CD4-positive, alpha-beta T cell treated with Interleukin-17A for 1 hour (primary cell): ENCODE measurements around the gene FFAR1.

Experiments used
- DNase-seq: peaks from one replicate; pipeline ENCODE4 v3.0.0-alpha.2; 2020

Gene FFAR1

DNA sequence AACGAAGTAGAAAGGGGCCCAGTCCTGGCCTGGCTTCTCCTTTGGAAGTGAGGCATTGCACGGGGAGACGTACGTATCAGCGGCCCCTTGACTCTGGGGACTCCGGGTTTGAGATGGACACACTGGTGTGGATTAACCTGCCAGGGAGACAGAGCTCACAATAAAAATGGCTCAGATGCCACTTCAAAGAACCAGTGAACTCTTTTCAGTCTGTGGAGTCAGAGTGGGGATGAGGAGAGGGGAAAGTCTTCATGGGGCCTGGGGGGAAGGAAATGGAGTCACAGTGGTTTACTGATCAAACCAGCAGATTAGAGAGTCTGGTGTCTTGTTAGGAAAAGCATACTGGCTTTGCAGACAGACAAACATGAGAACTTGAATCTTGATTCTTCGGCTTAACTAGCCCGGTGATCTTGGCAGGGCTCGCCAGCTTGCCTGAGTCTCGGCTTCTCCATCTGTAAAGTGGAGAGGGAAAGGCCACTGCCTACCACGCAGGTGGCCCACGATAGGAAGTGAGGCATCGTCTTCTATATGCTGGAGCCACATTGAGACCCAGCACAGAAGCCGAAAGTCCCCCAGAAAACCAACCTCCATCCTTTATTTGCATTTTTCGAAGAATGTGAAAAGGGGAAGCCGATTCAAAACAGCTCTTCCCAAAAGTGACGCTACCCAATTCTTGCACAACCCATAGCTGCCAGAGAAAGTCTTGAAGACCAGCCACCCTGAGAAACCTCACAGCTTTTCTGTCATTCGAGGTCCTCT lies at the start of gene FFAR1:
FFAR1 (plus strand) TSS at position 732 of the 759 bp plus-strand sequence. CDS start 3,650 bp downstream, outside the sequence.
- peak; percentile 70 for DNase-seq

DNA sequence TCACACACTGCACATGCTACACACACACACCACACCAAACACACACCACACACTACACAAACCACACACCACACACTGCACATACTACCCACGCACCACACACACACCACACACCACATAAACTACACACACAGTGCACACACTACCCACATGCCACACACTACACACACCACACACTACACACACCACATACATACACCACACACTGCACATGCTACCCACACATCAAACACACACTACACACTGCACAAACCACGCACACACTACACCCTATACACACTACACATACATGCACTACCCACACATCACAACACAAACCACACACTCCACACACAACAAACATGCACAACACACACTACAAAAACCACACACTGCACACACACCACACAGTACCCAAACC lies 49.8 kb upstream of the FFAR1 start:
- no peak for DNase-seq

DNA sequence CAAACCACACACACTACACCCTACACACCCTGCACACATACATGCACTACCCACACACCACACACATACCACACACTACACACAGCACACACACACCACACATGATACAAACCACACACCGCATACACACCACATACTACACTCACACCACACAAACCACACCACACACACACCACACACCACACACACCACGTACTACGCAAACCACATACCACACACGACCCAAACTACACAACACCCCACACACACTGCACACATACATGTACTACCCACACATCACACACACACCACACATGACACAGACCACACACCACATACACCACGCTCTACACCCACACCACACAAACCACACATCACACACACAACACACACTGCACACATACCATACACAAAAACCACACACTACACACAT lies 49.1 kb upstream of the FFAR1 start:
- no peak for DNase-seq

- no peak for DNase-seq
Measured at GRCh38 chr19:35299523-35300338, 48.0 kb upstream of the FFAR1 start.

DNA sequence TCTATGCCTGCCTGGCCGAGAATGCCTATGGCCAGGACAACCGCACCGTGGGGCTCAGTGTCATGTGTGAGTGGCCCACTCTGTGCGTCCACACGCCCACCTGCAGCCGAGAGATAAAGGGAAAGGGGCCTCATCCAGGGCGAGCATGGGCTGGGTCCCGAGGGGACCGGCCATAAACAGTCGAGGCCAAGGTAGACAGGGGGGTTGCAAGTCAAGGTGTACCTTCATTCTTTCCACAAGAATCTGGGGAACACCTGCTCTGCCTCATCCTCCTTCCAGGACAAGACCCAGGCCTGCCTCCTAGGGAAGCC lies 47.4 kb upstream of the FFAR1 start:
- no peak for DNase-seq

- DNase-seq, result no peak
Measured at GRCh38 chr19:35301961-35302360, 45.7 kb upstream of the FFAR1 start.

GRCh38 chr19:35302446-35302845 lies 45.3 kb upstream of the FFAR1 start:
- no peak for DNase-seq

GRCh38 chr19:35303357-35303915 lies 44.3 kb upstream of the FFAR1 start:
- no peak for DNase-seq

GRCh38 chr19:35304036-35304435 lies 43.7 kb upstream of the FFAR1 start:
- DNase-seq, result no peak

DNA sequence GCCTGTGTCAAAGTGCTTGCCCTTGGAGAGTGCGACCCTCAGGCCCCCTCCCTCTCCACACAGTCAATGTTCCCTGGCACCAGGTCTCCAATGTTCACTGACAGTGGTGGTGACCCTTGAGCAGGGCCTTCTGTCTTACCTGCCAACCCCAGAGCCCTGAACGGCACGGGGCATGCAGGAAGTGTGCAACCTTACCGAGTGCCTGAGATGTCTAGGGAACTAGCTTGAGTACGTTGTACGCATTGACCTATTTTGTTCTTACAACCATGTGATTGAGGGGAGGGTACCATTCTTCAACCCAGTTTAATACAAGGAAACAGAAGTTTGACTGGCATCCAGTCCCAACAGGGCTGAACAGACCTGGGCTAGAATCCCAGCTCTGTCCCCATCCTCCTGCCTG lies 42.5 kb upstream of the FFAR1 start:
- DNase-seq, result no peak

- no peak for DNase-seq
Measured at GRCh38 chr19:35306473-35307246, 41.0 kb upstream of the FFAR1 start.

- DNase-seq, result no peak
Measured at GRCh38 chr19:35307931-35308330, 39.8 kb upstream of the FFAR1 start.

GRCh38 chr19:35308910-35309309 lies 38.8 kb upstream of the FFAR1 start:
- no peak for DNase-seq

DNA sequence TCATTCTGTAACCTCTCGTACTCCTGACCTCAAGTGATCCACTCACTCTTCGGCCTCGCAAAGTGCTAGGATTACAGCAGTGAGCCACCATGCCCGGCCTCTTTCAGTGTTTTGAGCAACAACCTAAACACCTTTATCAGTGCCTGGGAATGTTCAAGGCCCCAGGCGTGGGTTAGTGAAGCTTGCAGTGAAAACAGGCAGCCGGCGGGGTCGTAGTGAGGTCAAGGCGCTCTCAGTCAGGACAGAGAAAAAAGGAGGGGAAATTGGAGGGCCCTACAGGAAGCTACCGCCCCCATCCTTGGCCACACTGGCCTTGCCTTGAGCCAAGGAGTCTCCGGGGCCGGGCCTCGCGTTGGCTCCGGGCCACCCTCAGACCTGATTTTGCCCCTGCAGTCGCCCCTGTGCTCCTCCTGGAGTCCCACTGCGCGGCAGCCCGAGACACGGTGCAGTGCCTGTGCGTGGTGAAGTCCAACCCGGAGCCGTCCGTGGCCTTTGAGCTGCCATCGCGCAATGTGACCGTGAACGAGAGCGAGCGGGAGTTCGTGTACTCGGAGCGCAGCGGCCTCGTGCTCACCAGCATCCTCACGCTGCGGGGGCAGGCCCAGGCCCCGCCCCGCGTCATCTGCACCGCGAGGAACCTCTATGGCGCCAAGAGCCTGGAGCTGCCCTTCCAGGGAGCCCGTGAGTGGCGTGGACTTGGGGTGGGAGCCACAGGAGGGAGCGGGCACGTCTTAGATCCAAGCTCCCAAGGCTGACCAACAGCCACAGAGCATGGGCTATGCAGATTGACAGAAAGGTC lies 38.0 kb upstream of the FFAR1 start:
- DNase-seq, result no peak

DNA sequence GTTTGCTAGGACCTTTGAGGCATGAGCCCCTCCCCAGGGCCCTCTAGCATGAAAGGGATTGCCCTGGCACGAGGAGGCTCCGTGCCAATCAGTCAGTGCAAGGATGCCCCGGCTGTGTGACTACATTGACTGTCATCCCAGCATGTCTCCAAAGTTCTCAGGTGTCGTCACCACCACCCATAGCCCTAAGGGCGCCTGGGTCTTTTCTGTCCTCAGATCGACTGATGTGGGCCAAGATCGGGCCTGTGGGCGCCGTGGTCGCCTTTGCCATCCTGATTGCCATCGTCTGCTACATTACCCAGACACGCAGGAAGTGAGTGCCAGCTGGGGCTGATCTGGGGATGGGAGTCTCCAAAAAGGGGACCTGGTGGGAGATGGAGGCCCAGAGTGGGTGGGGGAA lies 37.4 kb upstream of the FFAR1 start:
- no peak for DNase-seq

- no peak for DNase-seq
Measured at GRCh38 chr19:35310811-35311465, 36.8 kb upstream of the FFAR1 start.

GRCh38 chr19:35311901-35312665 lies 35.6 kb upstream of the FFAR1 start:
- no peak for DNase-seq

DNA sequence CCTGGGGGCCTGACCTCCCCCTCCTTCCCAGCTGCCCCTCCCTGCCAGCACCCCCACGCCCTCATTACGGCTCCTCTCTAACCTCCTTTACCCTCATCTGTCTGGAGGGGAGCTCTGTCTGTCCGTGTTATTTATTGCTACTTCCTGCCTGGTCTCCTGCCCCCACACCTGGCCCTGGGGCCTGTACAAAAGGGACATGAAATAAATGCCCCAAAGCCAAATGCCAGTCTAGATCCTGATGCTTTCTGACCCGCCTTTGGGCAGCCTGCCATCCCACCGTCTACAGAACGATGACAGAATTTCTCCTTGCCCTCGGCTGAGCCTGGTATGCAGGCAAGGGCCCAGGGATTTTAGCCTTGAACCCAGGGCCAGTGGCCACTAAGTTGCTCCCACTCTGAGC lies 34.1 kb upstream of the FFAR1 start:
- no peak for DNase-seq

- DNase-seq, result no peak
Measured at GRCh38 chr19:35314031-35314430, 33.7 kb upstream of the FFAR1 start.

- no peak for DNase-seq
Measured at GRCh38 chr19:35314858-35315470, 32.7 kb upstream of the FFAR1 start.

DNA sequence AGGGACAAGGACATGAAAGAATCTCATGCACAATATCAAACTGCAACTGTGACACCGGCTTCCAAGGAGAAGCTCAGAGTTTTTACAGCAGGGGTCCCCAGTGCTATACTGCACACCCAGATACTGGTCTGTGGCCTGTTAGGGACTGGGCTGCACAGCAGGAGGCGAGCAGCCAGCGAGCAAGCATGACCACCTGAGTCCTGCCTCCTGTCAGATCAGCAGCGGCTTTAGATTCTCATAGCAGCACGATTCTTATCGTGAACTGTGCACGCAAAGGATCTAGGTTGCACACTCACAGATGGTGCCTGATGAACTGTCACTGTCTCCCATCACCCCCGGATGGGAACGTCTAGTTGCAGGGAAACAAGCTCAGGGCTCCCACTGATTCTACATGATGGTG lies 31.8 kb upstream of the FFAR1 start:
- DNase-seq, result no peak
